HEK293 (cell line): ENCODE data around the gene STAB2.

Experiments
- CTCF ChIA-PET: fragments of 350-600 bp; formaldehyde crosslinking; extraction: SDS; loops from one replicate; lab custom pipeline; 2021; ENCODE audit warnings: antibody characterized with exemption; lab: Yijun Ruan, JAX
- POLR2A ChIA-PET: fragments of 300-600 bp; formaldehyde crosslinking; extraction: SDS; loops from one replicate; lab custom pipeline; 2020; ENCODE audit warnings: antibody characterized with exemption, inconsistent platforms; lab: Yijun Ruan, JAX
- H3K27ac ChIP-seq: fragments of 200-500 bp; sonication (Bioruptor generic); 2 replicates; pipeline ENCODE4 v1.5.1; 2014; ENCODE audit warnings: low read depth, low read length, control low read depth, inconsistent platforms; ENCODE audit errors: extremely low read depth
- H3K36me3 ChIP-seq, 2 experiments: fragments of 200-500 bp in 1 of 2; sonication (Bioruptor generic) in 1 of 2; 1 replicate in 1 of 2; 2 replicates in 1 of 2; pipeline ENCODE4 v1.5.1; 2014 to 2017; ENCODE audit warnings: inconsistent platforms in 2 of 2, low read length in 2 of 2; ENCODE audit not compliant: control insufficient read depth in 2 of 2, insufficient read depth in 1 of 2
- H3K4me1 ChIP-seq: fragments of 200-500 bp; sonication (Bioruptor generic); 2 replicates; pipeline ENCODE4 v1.5.1; 2014; ENCODE audit warnings: mild to moderate bottlenecking, low read length, inconsistent platforms; ENCODE audit not compliant: control insufficient read depth, insufficient read depth
- H3K4me3 ChIP-seq: 2 replicates; pipeline ENCODE4 v1.5.1; 2011; ENCODE audit warnings: low read depth, mild to moderate bottlenecking, control low read depth, low read length, moderate library complexity
- H3K9me3 ChIP-seq: fragments of 200-500 bp; sonication (Bioruptor generic); 2 replicates; pipeline ENCODE4 v1.5.1; 2014; ENCODE audit warnings: low read depth, low read length, inconsistent platforms; ENCODE audit not compliant: control insufficient read depth, insufficient read depth
- GLIS2 ChIP-seq: fragments of 450-650 bp; formaldehyde crosslinking; IDR thresholded peaks from 2 replicates; pipeline ENCODE4 v1.5.1; 2016; ENCODE audit warnings: missing biosample characterization, missing genetic modification characterization
- HOXC10 ChIP-seq: sonication (generic); formaldehyde crosslinking; IDR thresholded peaks from 2 replicates; pipeline ENCODE4 v1.8.1; 2023; ENCODE audit warnings: mild to moderate bottlenecking, missing genetic modification reagents
- IKZF3 ChIP-seq: fragments of 450-650 bp; IDR thresholded peaks from 2 replicates; pipeline ENCODE4 v1.5.0; 2018; ENCODE audit warnings: missing biosample characterization, mild to moderate bottlenecking, missing genetic modification characterization, moderate library complexity
- ZBTB21 ChIP-seq: fragments of 450-650 bp; formaldehyde crosslinking; IDR thresholded peaks from 2 replicates; pipeline ENCODE4 v1.5.1; 2017; ENCODE audit warnings: missing biosample characterization, missing genetic modification characterization
- ZBTB7A ChIP-seq: fragments of 450-650 bp; formaldehyde crosslinking; IDR thresholded peaks from 2 replicates; pipeline ENCODE4 v1.5.1; 2016; ENCODE audit warnings: low read depth, missing biosample characterization, missing genetic modification characterization
- ZNF155 ChIP-seq: fragments of 450-650 bp; formaldehyde crosslinking; IDR thresholded peaks from 2 replicates; pipeline ENCODE4 v1.5.1; 2016; ENCODE audit warnings: missing biosample characterization, missing genetic modification characterization
- ZNF404 ChIP-seq: fragments of 450-650 bp; formaldehyde crosslinking; IDR thresholded peaks from 2 replicates; pipeline ENCODE4 v1.5.1; 2017; ENCODE audit warnings: missing biosample characterization, missing genetic modification characterization
- ZNF423 ChIP-seq: fragments of 450-650 bp; formaldehyde crosslinking; IDR thresholded peaks from 2 replicates; pipeline ENCODE4 v1.5.1; 2016; ENCODE audit warnings: missing biosample characterization, missing genetic modification characterization
- ZNF544 ChIP-seq: fragments of 450-650 bp; formaldehyde crosslinking; IDR thresholded peaks from 2 replicates; pipeline ENCODE4 v1.5.0; 2017; ENCODE audit warnings: missing biosample characterization, missing genetic modification characterization
- ZNF596 ChIP-seq: fragments of 450-650 bp; IDR thresholded peaks from 2 replicates; pipeline ENCODE4 v1.5.0; 2018; ENCODE audit warnings: missing biosample characterization, mild to moderate bottlenecking, missing genetic modification characterization, moderate library complexity
- ZNF600 ChIP-seq: fragments of 450-650 bp; formaldehyde crosslinking; IDR thresholded peaks from 2 replicates; pipeline ENCODE4 v1.5.1; 2016; ENCODE audit warnings: missing biosample characterization, missing genetic modification characterization
- ZNF610 ChIP-seq: fragments of 450-650 bp; formaldehyde crosslinking; IDR thresholded peaks from 2 replicates; pipeline ENCODE4 v1.5.1; 2016; ENCODE audit warnings: missing biosample characterization, missing genetic modification characterization, borderline replicate concordance
- ZNF621 ChIP-seq: fragments of 450-650 bp; formaldehyde crosslinking; IDR thresholded peaks from 2 replicates; pipeline ENCODE4 v1.5.1; 2017; ENCODE audit warnings: missing biosample characterization, missing genetic modification characterization
- ZNF629 ChIP-seq: fragments of 450-650 bp; formaldehyde crosslinking; IDR thresholded peaks from 2 replicates; pipeline ENCODE4 v1.5.1; 2017; ENCODE audit warnings: missing biosample characterization, missing genetic modification characterization
- ZNF670 ChIP-seq: fragments of 450-650 bp; formaldehyde crosslinking; IDR thresholded peaks from 2 replicates; pipeline ENCODE4 v1.5.1; 2016; ENCODE audit warnings: missing biosample characterization, missing genetic modification characterization, low read depth
- ZSCAN16 ChIP-seq: fragments of 450-650 bp; formaldehyde crosslinking; IDR thresholded peaks from 2 replicates; pipeline ENCODE4 v1.5.1; 2016; ENCODE audit warnings: missing biosample characterization, missing genetic modification characterization
- TF ChIP-seq, protein P1 (sequence below): IDR thresholded peaks from 2 replicates; pipeline ENCODE4 v1.6.1; 2011; ENCODE audit warnings: mild to moderate bottlenecking, low read depth, low read length, borderline replicate concordance
- TF ChIP-seq, protein P2 (sequence below): fragments of 450-650 bp; formaldehyde crosslinking; optimal IDR thresholded peaks from 2 replicates; pipeline ENCODE3; 2016; ENCODE audit warnings: missing biosample characterization, mild to moderate bottlenecking, missing genetic modification characterization
- TF ChIP-seq, protein P3 (sequence below): fragments of 450-650 bp; formaldehyde crosslinking; IDR thresholded peaks from 2 replicates; pipeline ENCODE4 v1.5.1; 2016; ENCODE audit warnings: missing biosample characterization, missing genetic modification characterization
- TF ChIP-seq, protein P4 (sequence below): fragments of 450-650 bp; formaldehyde crosslinking; IDR thresholded peaks from 2 replicates; pipeline ENCODE4 v1.5.1; 2016; ENCODE audit warnings: missing biosample characterization, missing genetic modification characterization
- TF ChIP-seq, protein P5 (sequence below): fragments of 450-650 bp; formaldehyde crosslinking; conservative IDR thresholded peaks from 2 replicates; pipeline ENCODE4 v1.5.1; 2016; ENCODE audit warnings: low read depth, missing biosample characterization, missing genetic modification characterization

The STAB2 gene

DNA sequence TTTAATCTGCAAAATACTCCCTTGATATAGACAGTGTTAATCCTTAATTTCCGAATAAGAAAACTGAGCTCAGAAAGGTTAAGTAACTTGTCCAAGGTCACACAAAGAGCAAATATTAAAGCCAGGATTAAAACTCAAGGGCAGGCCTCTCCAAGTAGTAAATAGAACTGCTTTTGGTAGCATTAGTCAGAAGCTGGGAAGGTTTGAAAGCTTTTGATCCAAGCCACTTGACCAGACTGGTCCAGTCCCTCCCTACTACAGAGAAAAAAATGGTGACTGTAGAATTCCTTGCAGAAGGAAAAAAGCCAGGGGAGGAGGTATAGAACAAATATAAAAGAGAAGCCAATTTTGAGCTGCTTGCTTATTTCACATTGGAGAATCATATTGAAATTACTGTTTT is 142.4 kb downstream of the STAB2 start:
- ChIA-PET POLR2A (no interaction called here), CTCF (interaction anchor here (0.7 to 1.3 kb wide), 2 partner anchors 8 to 13 kb away, joined by 4 to 6 read pairs; no protein-coding TSS in a partner anchor)
- no peak overlapping the region for H3K4me3 ChIP-seq
- H3K9me3 ChIP-seq: no peaks in the 10 kb centered on the region; the same call in 1 of the 2 replicates
- H3K27ac ChIP-seq: no peak overlapping the region
- no peaks in the 10 kb centered on the region for H3K36me3 ChIP-seq
- no peaks in the 10 kb centered on the region for H3K4me1 ChIP-seq
- TF ChIP-seq GLIS2 (tag by site-specific recombination) (no peak), ZNF596 (no peak), ZNF423 (no peak), IKZF3 (no peak)

DNA sequence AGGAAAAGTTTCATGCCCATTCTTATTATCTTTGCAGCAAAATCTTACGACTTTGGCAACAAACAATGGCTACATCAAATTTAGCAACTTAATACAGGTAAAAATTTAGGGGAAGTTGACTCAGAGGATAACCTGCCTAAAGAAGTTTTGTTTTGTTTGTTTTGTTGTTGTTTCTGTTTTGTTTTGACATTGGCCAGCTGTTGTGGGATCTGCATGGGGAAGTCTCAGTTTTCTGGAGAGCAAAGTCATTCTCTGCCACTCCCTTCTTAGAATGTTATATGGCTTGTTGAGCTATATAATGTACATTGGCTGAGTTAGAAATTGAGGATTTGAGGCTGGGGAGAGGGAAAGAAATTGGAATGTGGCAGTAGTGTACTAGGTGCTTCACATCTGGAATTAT is 144.5 kb downstream of the STAB2 start:
- CTCF ChIA-PET: interaction anchor here (0.7 kb wide), 1 partner anchor 182 kb away, joined by 5 read pairs; no protein-coding TSS in a partner anchor
- Histone ChIP-seq H3K27ac (no peak overlapping the region), H3K9me3 (no peaks in the 10 kb centered on the region; the same call in 1 of the 2 replicates), H3K36me3 (no peaks in the 10 kb centered on the region), H3K4me1 (no peaks in the 10 kb centered on the region), H3K4me3 (no peak overlapping the region)
- TF ChIP-seq, protein P1, sequence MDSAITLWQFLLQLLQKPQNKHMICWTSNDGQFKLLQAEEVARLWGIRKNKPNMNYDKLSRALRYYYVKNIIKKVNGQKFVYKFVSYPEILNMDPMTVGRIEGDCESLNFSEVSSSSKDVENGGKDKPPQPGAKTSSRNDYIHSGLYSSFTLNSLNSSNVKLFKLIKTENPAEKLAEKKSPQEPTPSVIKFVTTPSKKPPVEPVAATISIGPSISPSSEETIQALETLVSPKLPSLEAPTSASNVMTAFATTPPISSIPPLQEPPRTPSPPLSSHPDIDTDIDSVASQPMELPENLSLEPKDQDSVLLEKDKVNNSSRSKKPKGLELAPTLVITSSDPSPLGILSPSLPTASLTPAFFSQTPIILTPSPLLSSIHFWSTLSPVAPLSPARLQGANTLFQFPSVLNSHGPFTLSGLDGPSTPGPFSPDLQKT: no peak
- TF ChIP-seq, protein P2, sequence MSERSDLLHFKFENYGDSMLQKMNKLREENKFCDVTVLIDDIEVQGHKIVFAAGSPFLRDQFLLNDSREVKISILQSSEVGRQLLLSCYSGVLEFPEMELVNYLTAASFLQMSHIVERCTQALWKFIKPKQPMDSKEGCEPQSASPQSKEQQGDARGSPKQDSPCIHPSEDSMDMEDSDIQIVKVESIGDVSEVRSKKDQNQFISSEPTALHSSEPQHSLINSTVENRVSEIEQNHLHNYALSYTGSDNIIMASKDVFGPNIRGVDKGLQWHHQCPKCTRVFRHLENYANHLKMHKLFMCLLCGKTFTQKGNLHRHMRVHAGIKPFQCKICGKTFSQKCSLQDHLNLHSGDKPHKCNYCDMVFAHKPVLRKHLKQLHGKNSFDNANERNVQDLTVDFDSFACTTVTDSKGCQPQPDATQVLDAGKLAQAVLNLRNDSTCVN (tag by site-specific recombination): no peak
- no peak for TF ChIP-seq HOXC10
- TF ChIP-seq, protein P3, sequence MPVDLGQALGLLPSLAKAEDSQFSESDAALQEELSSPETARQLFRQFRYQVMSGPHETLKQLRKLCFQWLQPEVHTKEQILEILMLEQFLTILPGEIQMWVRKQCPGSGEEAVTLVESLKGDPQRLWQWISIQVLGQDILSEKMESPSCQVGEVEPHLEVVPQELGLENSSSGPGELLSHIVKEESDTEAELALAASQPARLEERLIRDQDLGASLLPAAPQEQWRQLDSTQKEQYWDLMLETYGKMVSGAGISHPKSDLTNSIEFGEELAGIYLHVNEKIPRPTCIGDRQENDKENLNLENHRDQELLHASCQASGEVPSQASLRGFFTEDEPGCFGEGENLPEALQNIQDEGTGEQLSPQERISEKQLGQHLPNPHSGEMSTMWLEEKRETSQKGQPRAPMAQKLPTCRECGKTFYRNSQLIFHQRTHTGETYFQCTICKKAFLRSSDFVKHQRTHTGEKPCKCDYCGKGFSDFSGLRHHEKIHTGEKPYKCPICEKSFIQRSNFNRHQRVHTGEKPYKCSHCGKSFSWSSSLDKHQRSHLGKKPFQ (tag by site-specific recombination): no peak
- no peak for TF ChIP-seq ZNF544 (tag by site-specific recombination)
- TF ChIP-seq ZNF670 (tag by site-specific recombination): no peak
- no peak for TF ChIP-seq ZBTB7A (tag by site-specific recombination)
- TF ChIP-seq ZNF155 (tag by site-specific recombination): no peak
- no peak for TF ChIP-seq ZNF621 (tag by site-specific recombination)
- POLR2A ChIA-PET: no interaction called here

DNA sequence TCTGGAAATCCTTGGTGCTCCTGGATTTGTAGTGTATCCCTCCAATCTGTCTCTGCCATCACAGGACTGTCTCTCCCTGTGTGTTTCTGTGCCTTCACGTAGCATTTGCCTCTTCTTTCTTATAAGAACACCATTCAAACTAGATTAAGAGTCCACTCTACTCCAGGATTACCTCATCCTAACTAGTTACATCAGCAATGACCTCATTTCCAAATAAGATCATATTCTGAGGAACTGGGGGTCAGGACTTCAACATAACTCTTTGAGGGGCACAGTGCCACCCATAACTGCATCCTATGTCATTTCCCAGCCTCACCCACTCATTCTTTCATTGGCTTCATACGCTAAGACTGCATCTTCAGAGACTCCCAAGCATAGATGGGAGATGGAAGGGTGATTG is 147.8 kb downstream of the STAB2 start:
- Histone ChIP-seq H3K4me1 (no peaks in the 10 kb centered on the region), H3K36me3 (no peaks in the 10 kb centered on the region), H3K4me3 (no peak overlapping the region), H3K27ac (no peak overlapping the region), H3K9me3 (no peaks in the 10 kb centered on the region; the same call in 1 of the 2 replicates)
- ChIA-PET CTCF (no interaction called here), POLR2A (no interaction called here)
- TF ChIP-seq ZBTB21 (tag by site-specific recombination) (peak; percentile 81), ZSCAN16 (tag by site-specific recombination) (no peak), ZNF629 (peak; percentile 69), ZNF610 (tag by site-specific recombination) (no peak), ZNF404 (tag by site-specific recombination) (no peak), ZNF600 (no peak)
- TF ChIP-seq, protein P4, sequence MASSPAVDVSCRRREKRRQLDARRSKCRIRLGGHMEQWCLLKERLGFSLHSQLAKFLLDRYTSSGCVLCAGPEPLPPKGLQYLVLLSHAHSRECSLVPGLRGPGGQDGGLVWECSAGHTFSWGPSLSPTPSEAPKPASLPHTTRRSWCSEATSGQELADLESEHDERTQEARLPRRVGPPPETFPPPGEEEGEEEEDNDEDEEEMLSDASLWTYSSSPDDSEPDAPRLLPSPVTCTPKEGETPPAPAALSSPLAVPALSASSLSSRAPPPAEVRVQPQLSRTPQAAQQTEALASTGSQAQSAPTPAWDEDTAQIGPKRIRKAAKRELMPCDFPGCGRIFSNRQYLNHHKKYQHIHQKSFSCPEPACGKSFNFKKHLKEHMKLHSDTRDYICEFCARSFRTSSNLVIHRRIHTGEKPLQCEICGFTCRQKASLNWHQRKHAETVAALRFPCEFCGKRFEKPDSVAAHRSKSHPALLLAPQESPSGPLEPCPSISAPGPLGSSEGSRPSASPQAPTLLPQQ (tag by site-specific recombination): peak; percentile 45; the same call in 1 of the 2 replicates
- TF ChIP-seq, protein P5, sequence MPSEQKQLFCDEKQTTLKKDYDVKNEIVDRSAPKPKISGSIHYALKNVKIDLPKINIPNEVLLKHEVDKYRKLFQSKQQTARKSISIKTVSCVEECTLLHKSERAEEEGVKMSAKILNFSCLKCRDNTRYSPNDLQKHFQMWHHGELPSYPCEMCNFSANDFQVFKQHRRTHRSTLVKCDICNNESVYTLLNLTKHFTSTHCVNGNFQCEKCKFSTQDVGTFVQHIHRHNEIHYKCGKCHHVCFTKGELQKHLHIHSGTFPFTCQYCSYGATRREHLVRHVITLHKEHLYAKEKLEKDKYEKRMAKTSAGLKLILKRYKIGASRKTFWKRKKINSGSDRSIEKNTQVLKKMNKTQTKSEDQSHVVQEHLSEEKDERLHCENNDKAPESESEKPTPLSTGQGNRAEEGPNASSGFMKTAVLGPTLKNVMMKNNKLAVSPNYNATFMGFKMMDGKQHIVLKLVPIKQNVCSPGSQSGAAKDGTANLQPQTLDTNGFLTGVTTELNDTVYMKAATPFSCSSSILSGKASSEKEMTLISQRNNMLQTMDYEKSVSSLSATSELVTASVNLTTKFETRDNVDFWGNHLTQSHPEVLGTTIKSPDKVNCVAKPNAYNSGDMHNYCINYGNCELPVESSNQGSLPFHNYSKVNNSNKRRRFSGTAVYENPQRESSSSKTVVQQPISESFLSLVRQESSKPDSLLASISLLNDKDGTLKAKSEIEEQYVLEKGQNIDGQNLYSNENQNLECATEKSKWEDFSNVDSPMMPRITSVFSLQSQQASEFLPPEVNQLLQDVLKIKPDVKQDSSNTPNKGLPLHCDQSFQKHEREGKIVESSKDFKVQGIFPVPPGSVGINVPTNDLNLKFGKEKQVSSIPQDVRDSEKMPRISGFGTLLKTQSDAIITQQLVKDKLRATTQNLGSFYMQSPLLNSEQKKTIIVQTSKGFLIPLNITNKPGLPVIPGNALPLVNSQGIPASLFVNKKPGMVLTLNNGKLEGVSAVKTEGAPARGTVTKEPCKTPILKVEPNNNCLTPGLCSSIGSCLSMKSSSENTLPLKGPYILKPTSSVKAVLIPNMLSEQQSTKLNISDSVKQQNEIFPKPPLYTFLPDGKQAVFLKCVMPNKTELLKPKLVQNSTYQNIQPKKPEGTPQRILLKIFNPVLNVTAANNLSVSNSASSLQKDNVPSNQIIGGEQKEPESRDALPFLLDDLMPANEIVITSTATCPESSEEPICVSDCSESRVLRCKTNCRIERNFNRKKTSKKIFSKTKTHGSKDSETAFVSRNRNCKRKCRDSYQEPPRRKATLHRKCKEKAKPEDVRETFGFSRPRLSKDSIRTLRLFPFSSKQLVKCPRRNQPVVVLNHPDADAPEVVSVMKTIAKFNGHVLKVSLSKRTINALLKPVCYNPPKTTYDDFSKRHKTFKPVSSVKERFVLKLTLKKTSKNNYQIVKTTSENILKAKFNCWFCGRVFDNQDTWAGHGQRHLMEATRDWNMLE (tag by site-specific recombination): peak; percentile 53; the same call in 1 of the 2 replicates
